ENCODE measurements around the gene SORT1. TPM values are rescaled to one million over a fixed set of nuclear protein-coding genes. Genes with fewer than 3 reads are reported as not detected.
A peak's percentile ranks its signal among the peaks of the same experiment; 100 is the strongest.
"Not testable (repeated sequence)": the region's sequence is repeated elsewhere in the genome, so short reads cannot be mapped to it uniquely, and the experiment has no call there.

The SORT1 gene
- total RNA-seq, result 100 to 1,000 TPM; 225 to 231 TPM

DNA sequence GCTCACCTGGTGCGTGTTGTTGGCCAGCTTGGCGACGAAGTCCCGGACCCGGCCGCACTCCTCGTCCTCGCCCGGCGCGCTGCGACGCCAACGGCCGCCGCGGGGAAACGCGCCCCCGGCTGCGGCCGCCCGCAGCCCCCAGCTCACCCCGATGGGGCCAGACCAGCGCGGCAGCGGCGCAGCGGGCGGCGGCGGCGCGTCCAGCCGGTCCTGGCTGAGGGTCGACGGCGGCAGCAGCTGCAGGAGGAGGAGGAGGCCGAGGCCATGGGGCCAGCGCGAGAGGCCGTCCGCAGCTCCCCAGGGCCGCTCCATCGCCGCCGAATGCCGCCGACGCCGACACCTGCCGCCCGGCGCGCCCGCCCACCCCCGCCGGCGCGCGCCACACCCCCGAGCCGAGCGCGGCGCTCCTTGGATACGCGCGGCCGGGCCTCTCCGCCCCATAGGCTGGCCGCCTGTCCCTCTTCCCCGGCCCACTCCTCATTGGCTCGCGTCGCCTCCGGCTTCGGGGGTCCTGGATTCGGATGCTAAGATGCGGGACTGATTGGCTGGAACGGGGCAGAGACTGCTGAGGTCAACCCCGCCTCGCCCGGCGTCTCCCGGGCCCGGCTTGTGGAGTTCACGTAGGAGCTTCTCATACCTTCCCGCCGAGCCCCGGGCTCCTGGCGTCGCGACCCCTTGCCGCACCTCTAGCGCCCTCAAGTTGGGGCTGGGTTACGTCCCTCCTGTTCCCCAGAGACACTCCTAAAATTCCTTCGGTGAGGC, at the start of gene SORT1:
TSS of gene SORT1 (minus strand) at position 338 of the 762 bp plus-strand sequence. CDS start at position 312, 26 bp downstream.
- Histone ChIP-seq H3K4me1 (ENCODE audit: control insufficient read depth in 1 of 2, low read depth in 2 of 2) (peaks cover 25 to 33% of the 10 kb centered on the region in 2 donors), H3K27me3 (replicated peaks; ENCODE audit: insufficient read depth) (no peaks in the 10 kb centered on the region), H3K9me3 (no peaks in the 10 kb centered on the region), H3K4me3 (peak within 1 kb of the TSS; percentile 79), H3K27ac (peak within 1 kb of the TSS; percentile 88 to 92), H3K36me3 (no peaks in the 10 kb centered on the region)
- ATAC-seq (ENCODE audit: insufficient number of reproducible peaks, low FRiP score, low read depth) (peak; percentile 30), DNase-seq (ENCODE audit: low spot score) (peak; percentile 65)
- TF ChIP-seq, protein P1, sequence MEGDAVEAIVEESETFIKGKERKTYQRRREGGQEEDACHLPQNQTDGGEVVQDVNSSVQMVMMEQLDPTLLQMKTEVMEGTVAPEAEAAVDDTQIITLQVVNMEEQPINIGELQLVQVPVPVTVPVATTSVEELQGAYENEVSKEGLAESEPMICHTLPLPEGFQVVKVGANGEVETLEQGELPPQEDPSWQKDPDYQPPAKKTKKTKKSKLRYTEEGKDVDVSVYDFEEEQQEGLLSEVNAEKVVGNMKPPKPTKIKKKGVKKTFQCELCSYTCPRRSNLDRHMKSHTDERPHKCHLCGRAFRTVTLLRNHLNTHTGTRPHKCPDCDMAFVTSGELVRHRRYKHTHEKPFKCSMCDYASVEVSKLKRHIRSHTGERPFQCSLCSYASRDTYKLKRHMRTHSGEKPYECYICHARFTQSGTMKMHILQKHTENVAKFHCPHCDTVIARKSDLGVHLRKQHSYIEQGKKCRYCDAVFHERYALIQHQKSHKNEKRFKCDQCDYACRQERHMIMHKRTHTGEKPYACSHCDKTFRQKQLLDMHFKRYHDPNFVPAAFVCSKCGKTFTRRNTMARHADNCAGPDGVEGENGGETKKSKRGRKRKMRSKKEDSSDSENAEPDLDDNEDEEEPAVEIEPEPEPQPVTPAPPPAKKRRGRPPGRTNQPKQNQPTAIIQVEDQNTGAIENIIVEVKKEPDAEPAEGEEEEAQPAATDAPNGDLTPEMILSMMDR (IDR thresholded peaks at IDR 0.05), result no peak

DNA sequence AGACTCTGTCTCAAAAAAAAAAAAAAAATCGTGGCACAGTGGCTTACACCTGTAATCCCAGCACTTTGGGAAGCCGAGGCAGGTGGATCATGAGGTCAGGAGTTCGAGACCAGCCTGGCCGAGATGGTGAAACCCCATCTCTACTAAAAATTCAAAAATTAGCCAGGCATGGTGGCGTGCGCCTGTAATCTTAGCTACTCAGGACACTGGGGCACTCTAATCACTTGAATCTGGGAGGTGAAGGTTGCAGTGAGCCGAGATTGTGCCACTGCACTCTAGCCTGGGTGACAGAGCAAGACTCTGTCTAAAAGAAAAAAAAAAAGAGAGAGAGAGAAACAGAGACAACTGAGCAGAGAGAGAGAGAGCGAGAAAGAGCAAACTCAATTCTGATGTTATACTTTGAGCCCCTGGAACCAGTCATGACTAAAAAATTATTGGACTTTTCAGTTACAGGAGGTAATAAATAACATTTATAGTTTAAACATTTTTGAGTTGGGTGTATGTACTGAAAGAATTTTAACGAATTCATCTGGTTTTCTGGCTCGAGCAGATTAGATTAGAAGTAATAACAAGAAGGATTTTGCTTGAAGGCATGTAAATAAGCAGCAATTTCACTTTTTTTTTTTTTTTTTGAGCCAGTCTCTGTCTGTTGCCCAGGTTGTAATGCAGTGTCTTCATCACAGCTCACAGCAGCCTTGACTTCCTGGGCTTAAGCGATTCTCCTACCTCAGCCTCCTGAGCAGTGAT, 48.4 kb upstream of the SORT1 start:
- H3K9me3 ChIP-seq; H3K36me3 ChIP-seq; H3K4me3 ChIP-seq; H3K4me1 ChIP-seq (ENCODE audit: control insufficient read depth in 1 of 2, low read depth in 2 of 2); DNase-seq (ENCODE audit: low spot score); H3K27me3 ChIP-seq (replicated peaks; ENCODE audit: insufficient read depth); ATAC-seq (ENCODE audit: insufficient number of reproducible peaks, low FRiP score, low read depth); H3K27ac ChIP-seq: not testable (repeated sequence)

DNA sequence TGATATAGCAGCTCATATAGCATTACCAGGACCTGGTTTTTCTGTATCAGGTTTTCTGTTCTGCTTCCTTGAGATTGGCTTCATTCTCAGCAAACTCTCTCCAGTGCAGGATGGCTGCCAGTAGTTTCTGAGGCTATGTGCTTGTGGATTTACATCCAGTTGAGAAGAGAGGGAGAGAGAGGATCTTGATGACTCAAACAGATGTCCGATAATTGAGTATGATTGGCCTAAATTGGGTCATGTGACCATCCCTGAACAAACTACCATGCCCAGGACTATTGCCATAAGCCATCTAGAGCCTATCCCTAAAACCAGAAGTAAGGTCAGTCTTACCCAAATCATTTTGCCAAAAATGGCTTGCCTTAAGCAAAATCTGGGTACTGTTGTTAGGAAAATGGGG, 46.6 kb upstream of the SORT1 start:
- TF ChIP-seq, protein P1 (IDR thresholded peaks at IDR 0.05), result no peak
- DNase-seq (ENCODE audit: low spot score), result no peak
- Histone ChIP-seq H3K9me3 (no peaks in the 10 kb centered on the region), H3K4me3 (no peak overlapping the region), H3K27ac (no peak overlapping the region), H3K4me1 (ENCODE audit: control insufficient read depth in 1 of 2, low read depth in 2 of 2) (no peaks in the 10 kb centered on the region), H3K36me3 (no peaks in the 10 kb centered on the region), H3K27me3 (replicated peaks; ENCODE audit: insufficient read depth) (no peaks in the 10 kb centered on the region)
- no peak for ATAC-seq (ENCODE audit: insufficient number of reproducible peaks, low FRiP score, low read depth)

DNA sequence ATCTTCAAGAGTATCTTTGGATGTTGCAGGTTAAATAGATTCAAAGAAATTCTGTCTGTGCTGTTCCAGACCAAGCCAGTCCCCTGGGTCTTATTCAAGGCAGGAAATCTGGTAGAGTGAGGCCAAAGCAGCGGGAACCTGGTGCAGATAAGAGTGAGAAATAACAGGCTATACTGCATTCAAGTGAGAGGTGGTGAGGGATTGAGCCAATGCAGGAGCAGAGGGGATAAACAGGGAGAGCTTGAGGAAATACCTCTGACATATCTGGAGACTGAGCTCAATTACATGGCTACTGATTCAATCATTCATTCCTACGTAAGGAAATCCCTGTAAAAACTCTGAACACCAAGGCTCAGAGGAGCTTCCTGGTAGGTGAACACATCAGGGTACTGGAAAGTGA, 45.8 kb upstream of the SORT1 start:
- no peaks in the 10 kb centered on the region for H3K27me3 ChIP-seq (replicated peaks; ENCODE audit: insufficient read depth)
- no peak overlapping the region for H3K27ac ChIP-seq
- TF ChIP-seq, protein P1 (IDR thresholded peaks at IDR 0.05), result no peak
- no peaks in the 10 kb centered on the region for H3K9me3 ChIP-seq
- no peak overlapping the region for H3K4me3 ChIP-seq
- H3K36me3 ChIP-seq, result no peaks in the 10 kb centered on the region
- no peak for DNase-seq (ENCODE audit: low spot score)
- H3K4me1 ChIP-seq (ENCODE audit: control insufficient read depth in 1 of 2, low read depth in 2 of 2), result no peaks in the 10 kb centered on the region
- ATAC-seq (ENCODE audit: insufficient number of reproducible peaks, low FRiP score, low read depth), result no peak

DNA sequence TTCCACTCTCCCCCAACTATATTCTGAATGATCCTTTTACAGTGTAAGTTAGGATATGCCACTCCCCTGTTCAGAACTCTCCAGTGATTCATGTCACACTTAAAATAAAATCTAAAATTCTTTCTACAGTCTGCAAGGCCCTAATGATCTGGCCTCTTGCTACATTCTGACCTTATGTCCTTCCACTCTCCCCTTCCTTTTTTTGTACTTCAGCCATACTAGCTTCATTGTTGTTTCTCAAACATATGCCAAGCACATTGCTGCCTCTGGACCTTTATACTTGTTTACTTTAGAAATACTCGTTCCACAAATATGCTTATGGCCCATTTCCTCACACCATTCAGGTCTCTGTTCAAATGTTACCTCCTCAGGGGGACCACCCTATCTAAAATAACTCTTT, 43.4 kb upstream of the SORT1 start:
- ATAC-seq (ENCODE audit: insufficient number of reproducible peaks, low FRiP score, low read depth), result no peak
- no peak overlapping the region for H3K4me3 ChIP-seq
- H3K27ac ChIP-seq, result no peak overlapping the region
- TF ChIP-seq, protein P1 (IDR thresholded peaks at IDR 0.05), result no peak
- no peak for DNase-seq (ENCODE audit: low spot score)
- H3K27me3 ChIP-seq (replicated peaks; ENCODE audit: insufficient read depth), result no peaks in the 10 kb centered on the region
- no peaks in the 10 kb centered on the region for H3K36me3 ChIP-seq
- H3K4me1 ChIP-seq (ENCODE audit: control insufficient read depth in 1 of 2, low read depth in 2 of 2), result no peaks in the 10 kb centered on the region
- H3K9me3 ChIP-seq, result no peaks in the 10 kb centered on the region

Data from thoracic aorta (tissue), 2 donors.